Islet of Langerhans (tissue), 1 donor: ENCODE data around the gene OR6M1.

Experiments used
- FAIRE-seq: peaks from one replicate; lab custom pipeline; 2011; peaks lifted over from hg19 to GRCh38; lab: Jason Lieb, UNC

Gene OR6M1, protein sequence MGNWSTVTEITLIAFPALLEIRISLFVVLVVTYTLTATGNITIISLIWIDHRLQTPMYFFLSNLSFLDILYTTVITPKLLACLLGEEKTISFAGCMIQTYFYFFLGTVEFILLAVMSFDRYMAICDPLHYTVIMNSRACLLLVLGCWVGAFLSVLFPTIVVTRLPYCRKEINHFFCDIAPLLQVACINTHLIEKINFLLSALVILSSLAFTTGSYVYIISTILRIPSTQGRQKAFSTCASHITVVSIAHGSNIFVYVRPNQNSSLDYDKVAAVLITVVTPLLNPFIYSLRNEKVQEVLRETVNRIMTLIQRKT

DNA sequence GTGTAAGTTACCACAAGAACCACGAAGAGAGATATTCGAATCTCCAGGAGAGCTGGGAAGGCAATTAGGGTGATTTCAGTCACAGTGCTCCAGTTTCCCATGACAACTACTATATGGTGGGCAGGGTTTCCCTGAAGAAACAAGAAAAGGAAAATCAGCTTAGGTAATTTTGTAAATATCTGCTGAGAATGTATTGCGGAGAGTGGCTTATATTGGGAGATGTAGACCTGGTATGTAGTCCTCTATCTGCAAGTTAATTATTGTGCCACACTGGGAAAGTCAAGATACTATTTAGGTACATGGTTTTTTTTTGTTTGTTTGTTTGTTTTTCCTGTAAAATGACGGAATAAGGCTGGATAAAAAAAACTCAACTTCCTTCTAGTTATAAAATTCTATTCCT is at the start of gene OR6M1:
TSS of gene OR6M1 (minus strand) at position 101 of the 400 bp plus-strand sequence. CDS start at position 101, 0 bp downstream.
- no peak for FAIRE-seq

DNA sequence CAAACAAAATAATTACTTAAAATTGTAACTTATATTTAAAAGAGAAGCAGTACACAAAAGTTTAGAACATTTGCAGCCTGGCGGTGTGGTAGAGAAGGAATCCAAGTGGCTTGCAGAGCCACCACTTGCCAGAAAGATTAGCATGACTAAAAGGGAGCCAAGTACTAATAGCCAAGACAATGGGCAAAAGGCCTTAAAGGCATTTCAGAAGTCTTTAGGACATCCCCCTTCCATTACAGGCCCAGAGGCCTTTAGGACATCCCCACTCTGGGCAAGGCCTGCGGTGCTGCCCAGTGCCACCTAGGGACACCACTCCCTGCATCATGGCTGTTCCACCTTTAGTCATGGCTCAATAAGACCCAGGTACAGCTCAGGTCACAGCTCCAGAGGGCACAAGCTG is 46.9 kb upstream of the OR6M1 start:
- no peak for FAIRE-seq

DNA sequence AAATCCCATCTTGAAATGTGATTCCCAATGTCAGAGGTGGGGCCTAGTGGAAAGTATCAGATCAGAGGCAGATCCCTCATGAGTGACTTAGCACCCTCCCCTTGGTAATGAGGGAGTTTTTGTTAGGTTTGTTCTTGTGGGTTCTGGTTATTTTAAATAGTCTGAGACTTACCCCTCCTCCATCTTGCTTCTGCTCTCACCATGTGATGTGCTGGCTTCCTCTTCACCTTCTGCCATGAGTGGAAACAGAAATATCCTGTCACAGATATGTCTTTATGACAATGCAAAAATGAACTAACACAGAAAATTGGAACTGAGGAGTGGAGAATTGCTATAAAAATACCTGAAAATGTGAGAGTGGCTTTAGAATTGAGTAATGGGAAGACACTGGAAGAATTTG is 46.2 kb upstream of the OR6M1 start:
- FAIRE-seq = no peak

DNA sequence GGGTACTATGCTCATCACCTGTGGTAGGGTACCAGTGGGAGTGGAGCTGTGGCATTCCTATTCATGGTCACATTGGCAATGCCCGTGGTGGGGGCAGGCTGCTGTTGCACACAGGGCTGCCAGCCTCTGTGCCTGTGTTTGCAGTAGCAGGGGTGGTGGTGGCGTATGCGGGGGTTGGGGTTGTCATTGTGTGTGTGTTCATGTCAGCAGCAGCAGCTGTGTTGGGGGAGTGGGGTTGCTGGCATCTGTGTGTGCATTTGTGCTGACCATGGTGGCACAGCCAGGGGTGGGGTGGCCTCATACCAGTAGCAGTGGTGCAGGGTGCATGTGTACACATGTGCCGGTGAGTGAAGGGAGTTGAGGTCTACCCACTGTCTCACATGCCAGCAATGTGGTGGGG is 45.0 kb upstream of the OR6M1 start:
- FAIRE-seq = no peak

DNA sequence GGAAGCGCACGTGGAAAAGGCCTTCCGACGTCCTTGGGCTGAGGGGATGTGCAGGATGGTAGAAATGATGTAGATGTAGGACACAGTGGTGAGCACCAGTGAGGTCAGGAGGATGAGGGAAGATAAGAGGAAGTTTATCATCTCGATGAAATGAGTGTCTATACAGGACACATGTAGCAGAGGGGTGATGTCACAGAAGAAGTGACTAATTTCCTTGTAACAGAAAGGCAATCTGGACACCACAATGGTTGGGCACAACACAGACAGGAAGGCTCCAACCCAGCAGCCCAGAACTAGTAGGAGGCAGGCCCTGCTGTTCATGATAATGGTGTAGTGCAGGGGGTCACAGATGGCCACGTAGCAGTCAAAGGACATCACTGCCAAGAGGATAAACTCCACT is 35.0 kb upstream of the OR6M1 start:
- FAIRE-seq = no peak

DNA sequence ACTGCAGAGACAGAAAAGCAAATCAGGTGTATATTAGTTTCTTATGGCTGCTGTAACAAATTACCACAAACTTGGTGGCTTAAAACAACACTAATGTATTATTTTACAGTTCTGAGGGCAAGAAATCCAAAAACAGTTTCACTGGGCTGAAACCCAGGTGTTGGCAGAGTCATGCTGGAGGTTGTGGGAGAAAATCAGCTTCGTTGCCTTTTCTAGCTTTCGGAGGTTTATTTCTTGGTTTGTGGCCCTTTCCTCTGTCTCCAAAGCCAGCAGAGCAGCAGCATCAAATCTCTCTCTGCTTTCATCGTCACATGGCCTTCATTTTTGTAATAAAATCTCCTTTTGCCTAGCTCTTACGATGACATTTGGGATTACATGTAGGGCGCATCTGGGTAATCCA is 33.0 kb upstream of the OR6M1 start:
- no peak for FAIRE-seq

DNA sequence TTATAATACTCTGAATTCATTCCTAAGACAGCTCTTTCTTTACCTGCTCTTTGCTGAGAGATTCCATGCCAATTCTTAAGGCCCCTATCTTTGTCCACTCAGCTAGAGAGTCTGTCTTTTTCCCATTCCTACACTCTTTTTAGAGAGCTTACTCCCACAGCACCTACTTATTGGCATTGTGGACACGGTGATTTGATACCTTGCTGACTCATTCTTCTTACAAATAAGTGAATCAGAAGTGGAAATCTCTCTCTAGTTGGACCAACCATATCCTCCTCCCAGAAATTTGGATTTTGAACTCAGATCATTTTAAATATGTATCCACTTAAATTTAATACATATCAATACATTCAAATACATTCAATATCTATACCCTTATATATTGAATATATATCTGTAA is 32.5 kb upstream of the OR6M1 start:
- no peak for FAIRE-seq

DNA sequence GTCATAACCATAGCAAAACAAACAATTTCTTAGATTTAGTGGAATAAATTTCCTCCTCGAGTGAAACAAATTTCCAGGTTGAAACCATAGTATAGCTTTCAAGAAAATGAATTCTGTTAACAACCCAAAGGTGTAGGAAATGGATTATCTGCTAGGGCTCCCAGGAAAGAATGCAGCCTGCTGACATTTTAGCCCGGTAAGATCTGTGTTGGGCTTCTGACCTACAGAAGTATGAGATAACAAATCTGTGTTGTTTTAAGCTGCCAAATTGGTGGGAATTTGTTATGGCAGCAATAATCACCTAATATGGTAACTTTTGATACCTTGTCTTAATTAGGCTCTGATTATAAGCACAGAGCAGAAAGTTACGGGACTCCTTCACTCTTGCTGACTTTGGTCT is 32.0 kb upstream of the OR6M1 start:
- no peak for FAIRE-seq

DNA sequence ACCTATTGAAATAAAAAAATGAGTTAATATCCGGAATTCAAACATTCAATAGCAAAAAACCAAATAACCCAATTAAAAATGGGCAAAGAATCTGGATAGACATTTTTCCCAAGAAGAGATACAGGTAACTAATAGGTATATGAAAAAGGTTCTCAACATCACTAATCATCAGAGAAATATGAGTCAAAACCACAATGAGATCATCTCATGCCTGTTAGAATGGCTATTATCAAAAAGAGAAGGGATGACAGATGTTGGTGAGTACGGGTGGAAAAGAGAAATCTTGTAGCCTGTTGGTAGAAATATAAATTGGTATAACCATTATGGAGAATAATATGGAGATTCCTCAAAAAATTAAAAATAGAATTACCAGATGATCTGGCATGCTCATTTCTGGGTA is 26.9 kb upstream of the OR6M1 start:
- no peak for FAIRE-seq

DNA sequence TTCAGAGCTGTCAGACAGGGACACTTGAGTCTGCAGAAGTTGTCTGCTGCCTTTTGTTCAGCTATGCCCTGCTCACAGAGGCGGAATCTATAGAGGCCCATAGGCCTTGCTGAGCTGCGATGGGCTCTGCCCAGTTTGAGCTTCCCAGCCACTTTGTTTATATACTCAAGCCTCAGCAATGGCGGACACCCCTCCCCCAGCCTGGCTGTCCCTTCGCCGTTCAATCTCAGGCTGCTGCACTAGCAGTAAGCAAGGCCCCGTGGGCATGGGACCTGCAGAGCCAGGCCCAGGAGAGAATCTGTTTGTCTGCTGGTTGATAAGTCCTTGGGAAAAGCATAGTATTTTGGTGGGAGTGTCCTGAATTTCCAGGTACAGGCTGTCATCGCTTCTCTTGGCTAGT is 23.6 kb upstream of the OR6M1 start:
- no peak for FAIRE-seq

DNA sequence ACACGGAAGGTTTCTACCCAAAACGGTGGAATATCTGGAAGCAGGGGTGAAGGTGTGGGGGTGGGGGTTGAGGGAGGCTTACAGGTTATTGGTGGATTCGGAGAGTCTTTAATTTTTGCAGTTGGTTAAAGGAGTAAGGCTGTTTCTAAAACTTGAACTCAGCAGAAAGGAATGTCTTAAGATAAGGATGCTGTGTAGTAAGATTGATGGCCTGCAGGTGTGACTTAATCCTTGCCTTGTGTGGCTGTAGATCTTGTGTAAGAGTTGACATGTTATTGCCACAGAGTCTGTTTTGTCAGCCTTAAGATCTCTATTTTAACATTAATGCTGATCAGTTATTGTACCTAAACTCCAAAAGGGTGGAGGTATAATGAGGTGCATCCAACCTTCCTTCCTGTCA is 16.4 kb upstream of the OR6M1 start:
- no peak for FAIRE-seq

DNA sequence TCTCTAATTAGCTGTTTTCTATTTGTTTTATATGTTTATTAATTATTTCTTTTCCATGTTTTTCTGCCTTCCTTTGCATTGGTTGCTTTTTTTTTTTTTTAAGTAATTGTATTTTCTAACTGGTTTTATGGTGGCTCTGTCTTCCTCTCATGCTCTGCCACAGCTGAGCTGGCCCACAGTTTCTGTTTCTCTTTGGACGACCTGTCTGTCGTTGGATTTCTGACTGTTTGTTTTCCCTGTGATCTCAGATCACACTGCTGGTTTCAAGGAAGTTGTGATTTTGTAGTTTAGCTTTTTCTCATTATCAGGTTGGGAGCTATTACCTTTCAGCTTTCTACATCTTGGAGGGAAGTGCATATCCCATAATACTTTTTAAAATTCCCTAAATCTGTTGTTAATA is 15.9 kb upstream of the OR6M1 start:
- no peak for FAIRE-seq

DNA sequence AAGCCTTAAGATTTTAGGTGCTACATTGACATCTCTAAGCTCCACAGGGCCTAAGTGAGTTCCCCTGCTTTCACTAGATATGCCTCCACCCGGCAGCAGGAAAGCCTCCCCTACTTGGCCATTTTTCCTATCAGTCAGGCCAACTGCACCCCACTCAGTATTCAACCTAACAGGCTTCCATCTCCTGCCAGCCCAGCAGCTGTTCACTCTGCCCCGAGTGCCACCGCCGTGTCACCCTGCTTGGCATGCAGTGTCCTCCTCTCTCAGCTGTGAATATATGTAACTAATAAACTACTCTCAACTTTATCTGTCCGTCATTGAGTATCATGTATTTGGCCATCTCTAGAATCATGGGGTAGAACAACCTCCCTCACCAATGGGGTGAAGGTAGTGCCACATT is 9.0 kb upstream of the OR6M1 start:
- no peak for FAIRE-seq

DNA sequence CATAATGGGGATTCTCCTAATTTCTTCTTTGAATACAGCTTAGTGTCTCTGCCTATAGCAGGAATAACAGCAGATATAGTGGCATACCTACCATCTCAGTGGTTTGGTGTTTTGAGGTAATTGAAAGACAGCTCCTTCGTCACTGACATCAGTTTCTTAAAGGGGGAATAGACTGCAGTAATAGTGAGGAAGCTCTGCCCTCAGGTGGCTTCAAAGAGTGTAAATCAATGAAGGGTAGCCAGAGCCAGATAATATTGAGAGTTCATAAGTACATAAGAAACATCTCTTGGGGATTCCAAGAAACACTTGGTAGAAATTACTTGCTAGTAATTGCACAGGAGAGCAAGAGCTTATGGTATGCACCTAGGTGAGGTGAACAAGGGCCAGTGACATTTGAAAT is 4.4 kb downstream of the OR6M1 start:
- FAIRE-seq = no peak

DNA sequence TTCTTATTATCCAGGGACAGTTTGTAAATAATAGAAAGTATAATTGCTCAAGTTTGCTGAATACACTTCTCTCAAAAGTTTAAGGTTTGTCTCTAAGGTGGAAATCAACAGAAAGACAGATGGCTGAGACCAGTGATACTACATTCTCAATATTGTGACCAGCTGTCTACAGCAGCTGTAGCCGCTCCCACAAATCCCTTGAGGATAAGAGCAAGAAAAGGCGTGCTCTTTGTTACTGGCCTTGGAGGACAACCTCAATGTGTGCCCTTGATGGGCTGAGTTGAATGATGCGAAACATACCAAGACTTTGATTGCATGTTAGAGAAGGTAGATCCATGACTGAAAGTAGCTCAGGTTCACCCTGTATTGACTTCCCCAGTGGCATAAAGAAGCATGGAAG is 6.1 kb downstream of the OR6M1 start:
- FAIRE-seq = no peak

DNA sequence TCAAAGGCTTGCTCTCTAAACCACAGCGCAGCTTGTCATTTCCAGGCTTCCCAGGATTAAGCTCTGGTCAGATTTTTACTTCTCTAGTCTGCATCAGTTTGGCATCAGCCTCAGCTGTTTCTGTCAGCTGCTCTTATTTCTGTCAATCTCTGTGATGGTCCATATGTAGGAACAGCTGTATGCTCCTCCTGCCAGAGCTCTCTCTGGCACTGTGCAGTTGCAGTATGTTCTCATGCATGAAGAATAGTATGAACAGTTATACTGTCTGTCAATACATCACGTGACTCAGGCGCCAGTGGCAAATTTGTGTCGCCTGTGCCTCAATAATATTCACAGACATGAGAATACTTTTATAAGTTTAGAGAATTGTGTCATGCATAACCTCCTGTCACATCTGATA is 6.7 kb downstream of the OR6M1 start:
- FAIRE-seq = no peak

DNA sequence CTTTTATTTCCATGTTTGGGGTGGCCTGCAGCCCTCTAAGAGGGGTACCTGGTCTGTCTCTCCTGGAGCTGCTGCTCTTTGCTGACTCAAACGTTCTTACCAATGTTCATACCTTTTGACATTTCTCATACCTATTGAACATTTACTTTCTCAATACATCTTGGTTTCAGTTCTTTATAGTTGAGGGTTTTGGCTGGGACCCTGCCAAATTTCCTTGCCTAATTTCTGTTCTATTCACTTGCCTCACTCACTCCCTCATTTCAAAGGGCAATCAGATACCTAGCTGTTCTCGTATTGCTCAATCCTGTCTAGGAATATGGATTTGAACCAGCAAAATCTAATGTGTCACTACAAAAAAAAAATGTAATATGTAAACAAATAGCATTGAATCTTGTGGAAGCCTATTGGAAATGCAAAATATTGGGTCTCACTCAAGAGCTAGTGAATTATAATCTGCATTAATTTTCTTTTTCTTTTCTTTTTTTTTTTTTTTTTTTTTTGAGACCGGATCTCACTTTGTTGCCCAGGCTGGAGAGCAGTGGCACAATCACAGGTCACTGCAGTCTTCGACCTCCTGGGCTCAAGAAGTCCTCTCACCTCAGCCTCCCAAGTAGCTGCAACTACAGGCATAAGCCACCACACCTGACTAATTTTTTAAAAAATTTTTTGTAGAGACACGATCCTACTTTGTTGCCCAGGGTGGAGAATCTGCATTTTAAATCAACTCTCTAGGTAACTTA is 7.5 kb downstream of the OR6M1 start:
- no peak for FAIRE-seq

DNA sequence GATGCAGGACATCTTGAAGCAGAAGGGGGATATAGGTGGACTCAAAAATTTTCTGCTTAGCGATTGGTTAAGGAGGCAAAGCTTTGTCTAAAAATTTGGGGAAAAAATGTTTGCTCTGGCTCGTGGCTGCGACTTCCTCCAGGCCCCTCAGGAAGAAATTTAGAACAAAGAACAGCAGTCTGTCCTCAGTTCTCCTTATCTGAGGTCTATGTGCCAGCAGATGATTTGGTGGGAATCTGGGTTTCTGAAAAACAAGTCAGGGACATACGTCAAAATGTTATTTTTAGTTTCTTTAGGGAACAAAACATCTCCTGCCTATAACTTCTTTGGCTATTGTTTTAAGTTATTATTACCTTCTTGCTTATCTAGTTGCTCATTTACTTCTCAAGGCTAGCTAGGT is 8.1 kb downstream of the OR6M1 start:
- no peak for FAIRE-seq

DNA sequence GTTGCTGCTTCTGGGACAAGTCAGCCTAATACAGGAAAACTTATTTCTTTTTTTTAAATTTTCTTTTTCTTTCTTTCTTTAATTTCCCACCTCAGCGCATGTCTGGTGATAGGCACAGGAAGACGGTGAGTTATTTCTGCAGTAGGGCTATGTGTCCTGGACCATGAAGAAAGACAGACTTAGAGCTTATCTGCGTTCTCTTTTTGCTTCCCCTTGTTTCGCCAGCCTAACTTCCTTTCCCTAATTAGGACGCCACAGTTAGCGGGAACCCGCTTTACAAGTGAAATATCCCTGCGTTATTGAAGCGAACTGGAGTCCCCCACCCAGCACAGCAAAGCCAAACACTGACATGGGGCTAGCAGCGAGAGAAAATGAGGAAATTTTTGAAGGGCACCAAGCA is 8.6 kb downstream of the OR6M1 start:
- no peak for FAIRE-seq

DNA sequence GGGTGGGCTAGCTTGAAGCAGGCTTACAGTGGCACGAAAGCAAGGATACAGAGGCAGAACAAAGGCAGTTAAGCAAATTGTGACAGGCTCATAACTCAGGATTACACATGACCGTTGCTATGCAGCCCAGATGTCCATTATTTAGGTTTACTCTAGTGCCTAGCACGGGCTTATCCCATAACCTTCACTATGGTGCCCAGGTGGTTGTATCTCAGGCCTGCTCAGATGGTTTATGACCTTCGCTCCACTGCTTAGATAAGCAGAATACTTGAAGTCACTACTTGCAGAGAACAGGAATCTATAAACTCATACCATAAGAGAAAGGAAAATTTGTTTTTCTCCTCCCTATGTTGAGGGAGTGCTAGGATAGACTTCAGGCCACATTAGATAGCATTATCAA is 9.0 kb downstream of the OR6M1 start:
- no peak for FAIRE-seq

DNA sequence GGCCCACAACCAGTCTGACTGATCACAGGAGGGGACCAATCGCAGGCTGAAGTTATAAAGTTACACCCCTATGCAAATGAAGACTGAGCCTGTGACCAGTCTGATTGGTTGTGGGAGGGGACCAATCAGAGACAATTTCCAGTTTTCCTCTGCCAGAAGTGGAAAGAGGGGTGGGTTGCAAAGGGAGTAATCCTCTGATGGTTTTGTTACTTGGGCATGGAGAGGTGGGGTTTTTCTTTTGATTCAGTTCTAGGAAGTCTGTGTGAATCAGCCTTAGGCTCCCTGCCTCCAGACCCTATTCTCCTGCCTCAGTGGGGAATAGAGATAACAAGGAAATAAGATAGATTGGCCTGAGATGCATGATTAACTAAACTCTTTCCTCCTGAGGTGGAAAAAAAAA is 9.9 kb downstream of the OR6M1 start:
- no peak for FAIRE-seq

DNA sequence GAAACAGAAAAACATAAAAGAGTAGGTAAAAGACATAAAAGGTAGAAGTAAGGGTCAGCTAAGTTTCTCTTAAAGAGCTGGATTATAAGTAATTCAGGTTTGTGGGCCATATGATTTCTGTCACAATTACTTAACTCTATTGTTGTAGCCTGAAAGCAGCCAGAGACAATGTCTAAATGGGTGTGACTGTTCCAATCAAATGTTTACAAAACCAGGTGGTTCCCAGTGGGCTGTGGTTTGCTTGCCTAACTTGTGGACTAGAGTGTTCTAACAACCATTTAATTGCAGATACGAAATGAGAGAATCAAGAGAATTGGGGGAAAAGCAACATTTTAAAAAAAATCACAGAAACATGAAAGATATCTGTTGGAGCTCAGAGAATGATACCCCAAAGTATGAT is 22.6 kb downstream of the OR6M1 start:
- FAIRE-seq = no peak

DNA sequence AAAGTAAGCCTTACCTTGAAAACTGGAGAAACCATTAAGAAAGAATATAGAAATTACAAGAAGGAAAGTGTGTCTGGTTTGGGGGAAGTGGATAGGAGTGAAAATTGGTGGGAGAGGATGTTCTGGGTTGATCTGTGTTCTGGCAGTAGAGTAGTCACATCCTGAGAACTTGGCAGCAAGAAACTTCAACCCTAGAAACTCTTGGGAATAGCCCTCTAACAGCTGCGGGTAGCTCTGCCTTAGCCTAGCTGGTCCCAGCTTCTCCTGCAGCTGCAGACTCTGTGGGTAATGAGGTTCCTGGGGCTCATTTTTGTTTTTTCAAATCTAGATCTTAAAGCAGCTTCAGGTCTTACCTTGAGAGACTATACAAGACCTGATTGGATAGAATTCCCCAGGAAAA is 27.6 kb downstream of the OR6M1 start:
- FAIRE-seq = no peak
